K562 (cell line): ENCODE data around the gene MYRIP. TPM values are rescaled to one million over a fixed set of nuclear protein-coding genes. Genes with fewer than 3 reads are reported as not detected.

Experiments
- ATAC-seq: fragments of 200-7000 bp; cut with Tn5 transposase; 3 replicates; pipeline ENCODE4 v1.9.1; 2020; ENCODE audit warnings: moderate library complexity
- BruUV-seq: library from RNA; stranded (reverse); fragments of 400-500 nt; replicated peaks from 2 replicates; lab custom pipeline; 2021; lab: Mats Ljungman, UMichigan
- CTCF ChIA-PET: fragments of 300-600 bp; formaldehyde crosslinking; extraction: SDS; loops from one replicate; lab custom pipeline; 2021; ENCODE audit warnings: low intra/inter-chr PET ratio; lab: Yijun Ruan, JAX
- POLR2A ChIA-PET: fragments of 300-600, 350-650 bp; sonication (Branson Sonifier 250); formaldehyde crosslinking; extraction: SDS; loops from one replicate; lab custom pipeline; 2021; ENCODE audit warnings: antibody characterized with exemption, inconsistent platforms; lab: Yijun Ruan, JAX
- DNase-seq, 4 experiments: peaks; one replicate each; pipeline versions ENCODE4 v3.0.0 to v3.0.0-alpha.2; 2011 to 2018; ENCODE audit warnings: low spot score in 3 of 4, mixed read lengths in 3 of 4; ENCODE audit errors: extremely low read depth in 1 of 4
- FAIRE-seq: peaks from 2 replicates; lab custom pipeline; 2011; peaks lifted over from hg19 to GRCh38; lab: Jason Lieb, UNC
- H2AFZ ChIP-seq: 2 replicates; pipeline ENCODE4 v1.6.0; 2011; ENCODE audit warnings: low read depth, low read length, control low read depth, inconsistent platforms
- H3K27ac ChIP-seq: fragments of 200-600 bp; 3 replicates; pipeline ENCODE4 v1.8.0; 2011; ENCODE audit warnings: low read depth, mild to moderate bottlenecking, control low read depth, inconsistent platforms, low read length, moderate library complexity, mixed read lengths; ENCODE audit errors: extremely low read depth
- H3K27me3 ChIP-seq, 2 experiments: fragments of 300-600 bp in 1 of 2; 2 replicates in 1 of 2; 3 replicates in 1 of 2; pipeline versions ENCODE4 v1.6.0 to v1.8.0; 2011; ENCODE audit warnings: inconsistent platforms in 2 of 2, low read length in 2 of 2, mild to moderate bottlenecking in 1 of 2, mixed read lengths in 1 of 2, moderate library complexity in 1 of 2; ENCODE audit not compliant: control insufficient read depth in 2 of 2, insufficient read depth in 2 of 2
- H3K36me3 ChIP-seq: fragments of 300-600 bp; 3 replicates; pipeline ENCODE4 v1.8.0; 2011; ENCODE audit warnings: mild to moderate bottlenecking, low read length, inconsistent platforms; ENCODE audit not compliant: control insufficient read depth, insufficient read depth
- H3K4me1 ChIP-seq, 2 experiments: fragments of 200-600 bp in 1 of 2; replicated peaks in 1 of 2; 2 replicates in 1 of 2; 3 replicates in 1 of 2; pipeline versions ENCODE4 v1.5.1 to v1.8.0; 2011; ENCODE audit warnings: inconsistent platforms in 2 of 2, low read length in 2 of 2, mild to moderate bottlenecking in 1 of 2, mixed read lengths in 1 of 2, moderate library complexity in 1 of 2; ENCODE audit not compliant: control insufficient read depth in 2 of 2, insufficient read depth in 2 of 2
- H3K4me2 ChIP-seq: 2 replicates; pipeline ENCODE4 v1.6.1; 2011; ENCODE audit warnings: low read length, control low read depth, inconsistent platforms, mixed read lengths; ENCODE audit not compliant: insufficient read depth
- H3K4me3 ChIP-seq: fragments of 200-600 bp; sonication (generic), shearing (Covaris generic); 2 replicates; pipeline ENCODE4 v1.5.1; 2016; ENCODE audit warnings: control low read depth, inconsistent platforms
- H3K79me2 ChIP-seq: fragments of 200-600 bp; 3 replicates; pipeline ENCODE4 v1.8.0; 2011; ENCODE audit warnings: low read length, inconsistent platforms; ENCODE audit not compliant: control insufficient read depth, insufficient read depth
- H3K9ac ChIP-seq, 2 experiments: 2 replicates each; pipeline versions ENCODE4 v1.6.0 to v1.6.1; 2011; ENCODE audit warnings: low read depth in 2 of 2, low read length in 2 of 2, control low read depth in 1 of 2, inconsistent platforms in 1 of 2, mild to moderate bottlenecking in 1 of 2, mixed read lengths in 1 of 2; ENCODE audit not compliant: insufficient read depth in 1 of 2
- H3K9me1 ChIP-seq: one replicate; pipeline ENCODE4 v1.6.0; 2011; ENCODE audit warnings: inconsistent platforms, mild to moderate bottlenecking, low read length, moderate library complexity; ENCODE audit not compliant: control insufficient read depth, insufficient read depth
- H3K9me3 ChIP-seq: replicated peaks from 2 replicates; pipeline ENCODE4 v1.5.1; 2011; ENCODE audit warnings: low read depth, low read length, inconsistent platforms; ENCODE audit not compliant: control insufficient read depth, insufficient read depth
- H4K20me1 ChIP-seq: replicated peaks from 2 replicates; pipeline ENCODE4 v1.6.1; 2011; ENCODE audit warnings: low read length, inconsistent platforms, mixed read lengths; ENCODE audit not compliant: control insufficient read depth, insufficient read depth
- ATF4 ChIP-seq: fragments of 450-650 bp; formaldehyde crosslinking; IDR thresholded peaks from 2 replicates; pipeline ENCODE4 v1.4.0; 2022; ENCODE audit warnings: mild to moderate bottlenecking, moderate library complexity
- CGGBP1 ChIP-seq: fragments of 250-450 bp; sonication (Bioruptor Pico); IDR thresholded peaks from 2 replicates; pipeline ENCODE4 v1.9.0; 2021; ENCODE audit warnings: mild to moderate bottlenecking
- CHD4 ChIP-seq: fragments of 200-600 bp; sonication (generic); IDR thresholded peaks from 3 replicates; pipeline ENCODE4 v1.6.1; 2012; ENCODE audit warnings: low read depth, mild to moderate bottlenecking, mixed read lengths, low read length, inconsistent platforms; ENCODE audit not compliant: insufficient read depth, insufficient replicate concordance, poor library complexity, severe bottlenecking
- DMBX1 ChIP-seq: fragments of 250-450 bp; sonication (Bioruptor Pico); IDR thresholded peaks from 2 replicates; pipeline ENCODE4 v1.8.0; 2022; ENCODE audit warnings: inconsistent platforms, mild to moderate bottlenecking, moderate library complexity, borderline replicate concordance
- PTRF ChIP-seq: fragments of 450-650 bp; IDR thresholded peaks from 2 replicates; pipeline ENCODE4 v1.6.1; 2016; ENCODE audit warnings: mild to moderate bottlenecking, missing genetic modification characterization, missing compliant biosample characterization
- TEAD4 ChIP-seq, 2 experiments: sonication (generic) in 1 of 2; formaldehyde crosslinking in 1 of 2; IDR thresholded peaks; 2 replicates each; pipeline versions ENCODE4 v1.6.1 to v1.8.0; 2012 to 2022; ENCODE audit warnings: borderline replicate concordance in 1 of 2, inconsistent platforms in 1 of 2, low read length in 1 of 2, mild to moderate bottlenecking in 1 of 2, missing genetic modification reagents in 1 of 2
- THRB ChIP-seq: fragments of 450-650 bp; formaldehyde crosslinking; conservative IDR thresholded peaks from 2 replicates; pipeline ENCODE4 v1.4.0; 2022; ENCODE audit warnings: mild to moderate bottlenecking, missing genetic modification characterization
- ZNF395 ChIP-seq: fragments of 200-800 bp; sonication (Bioruptor generic); IDR thresholded peaks from 2 replicates; pipeline ENCODE4 v1.6.1; 2017; ENCODE audit warnings: missing genetic modification characterization, missing compliant biosample characterization
- WGBS: fragments of 100-300 bp; shearing (Covaris generic); methylation state at CpG from one replicate; pipeline ENCODE4 v1.1.6; 2016; ENCODE audit warnings: low coverage, mixed read lengths; ENCODE audit not compliant: insufficient coverage; ENCODE audit errors: missing lambda C conversion rate; 5-methylcytosine and 5-hydroxymethylcytosine counted together
- in situ Hi-C: fragments of 300-500 bp; cut with MboI; formaldehyde crosslinking; loops from 4 replicates; pipeline ENCODE4 v1.15.0; 2018; ENCODE audit warnings: inconsistent platforms, mixed read lengths
- intact Hi-C: fragments of 100-400 bp; cut with micrococcal nuclease; formaldehyde crosslinking; loops from 2 replicates; pipeline ENCODE4 v1.14.2; 2022
- polyA plus RNA-seq, 8 experiments: library from polyadenylated mRNA; depleted of rRNA in 4 of 8; stranded (reverse) in 5 of 8; unstranded in 3 of 8; fragments of >200 nt; fragmentation: Nextera tagmentation in 2 of 8; fragmentation: Illumina TruSeq in 1 of 8; extraction: Ambion mirVana in 2 of 8; extraction: Trizol in 1 of 8; gene quantifications; 2 replicates each; pipeline versions ENCODE4 v1.2.1 to v1.2.3, GENCODE V29; 2011 to 2014; ENCODE audit warnings: inconsistent platforms in 1 of 8, missing spikeins in 1 of 8
- total RNA-seq, 7 experiments: library from RNA; depleted of rRNA in 6 of 7; stranded (reverse); fragments of >200 nt in 6 of 7; fragmentation: Illumina TruSeq in 2 of 7; extraction: Trizol in 2 of 7; gene quantifications; 2 replicates each; pipeline versions ENCODE4 v1.2.1 to v1.2.3, GENCODE V29; 2011 to 2021; ENCODE audit warnings: low replicate concordance in 1 of 7
- TF ChIP-seq, protein P1 (sequence below): sonication (generic); formaldehyde crosslinking; IDR thresholded peaks from 2 replicates; pipeline ENCODE4 v1.8.0; 2022; ENCODE audit warnings: mild to moderate bottlenecking, missing genetic modification reagents
- TF ChIP-seq, protein P2 (sequence below): fragments of 250-450 bp; sonication (Bioruptor Pico); IDR thresholded peaks from 2 replicates; pipeline ENCODE4 v1.8.0; 2021; ENCODE audit warnings: moderate library complexity, mild to moderate bottlenecking, inconsistent platforms
- TF ChIP-seq, protein P3 (sequence below): IDR thresholded peaks from 2 replicates; pipeline ENCODE4 v1.6.1; 2011; ENCODE audit not compliant: insufficient read length; ENCODE audit errors: extremely low read depth

MYRIP gene
- total and polyA plus RNA-seq, 9 of the 15 experiments (the other 6 are each of a cell fraction or from before 2014, with no cell fraction given): 0.03 to 0.12 TPM; not detected in 7

DNA sequence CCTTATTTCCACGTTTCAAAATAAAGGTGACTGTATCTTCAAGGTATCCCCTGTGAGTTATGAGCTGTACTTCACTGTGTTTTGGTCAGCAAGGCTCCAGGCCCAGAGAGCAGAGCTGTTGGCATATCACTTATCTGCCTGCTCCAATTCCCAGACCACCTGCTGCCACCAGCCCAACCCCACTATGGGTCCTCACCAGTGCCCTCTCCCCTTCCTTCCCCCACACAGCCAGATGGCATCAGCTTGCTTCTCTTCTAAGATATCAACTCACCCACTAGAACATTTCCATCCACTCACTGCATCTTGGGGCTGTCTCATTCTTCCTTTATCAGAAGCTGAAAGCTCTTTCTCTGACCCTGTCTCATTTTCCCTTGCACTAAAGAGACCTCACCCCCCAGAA, 363.2 kb downstream of the MYRIP start:
- CTCF ChIA-PET: no interaction called here
- H4K20me1 ChIP-seq: no peaks in the 10 kb centered on the region
- in situ Hi-C loops: loop anchor here (10.0 kb wide), 1 partner anchor 628 kb away; no protein-coding TSS in a partner anchor
- TF ChIP-seq ZNF395 (no peak), CGGBP1 (CRISPR knock-in tag) (no peak), ATF4 (CRISPR knock-in tag) (no peak), THRB (no peak), DMBX1 (CRISPR knock-in tag) (no peak), CHD4 (no peak), PTRF (tag) (no peak), TEAD4 (IDR thresholded peaks at IDR 0.05; ENCODE audit: low read length) (no peak), TEAD4 (CRISPR knock-in tag; IDR thresholded peaks at IDR 0.05; ENCODE audit: borderline replicate concordance) (no peak)
- TF ChIP-seq, protein P1, sequence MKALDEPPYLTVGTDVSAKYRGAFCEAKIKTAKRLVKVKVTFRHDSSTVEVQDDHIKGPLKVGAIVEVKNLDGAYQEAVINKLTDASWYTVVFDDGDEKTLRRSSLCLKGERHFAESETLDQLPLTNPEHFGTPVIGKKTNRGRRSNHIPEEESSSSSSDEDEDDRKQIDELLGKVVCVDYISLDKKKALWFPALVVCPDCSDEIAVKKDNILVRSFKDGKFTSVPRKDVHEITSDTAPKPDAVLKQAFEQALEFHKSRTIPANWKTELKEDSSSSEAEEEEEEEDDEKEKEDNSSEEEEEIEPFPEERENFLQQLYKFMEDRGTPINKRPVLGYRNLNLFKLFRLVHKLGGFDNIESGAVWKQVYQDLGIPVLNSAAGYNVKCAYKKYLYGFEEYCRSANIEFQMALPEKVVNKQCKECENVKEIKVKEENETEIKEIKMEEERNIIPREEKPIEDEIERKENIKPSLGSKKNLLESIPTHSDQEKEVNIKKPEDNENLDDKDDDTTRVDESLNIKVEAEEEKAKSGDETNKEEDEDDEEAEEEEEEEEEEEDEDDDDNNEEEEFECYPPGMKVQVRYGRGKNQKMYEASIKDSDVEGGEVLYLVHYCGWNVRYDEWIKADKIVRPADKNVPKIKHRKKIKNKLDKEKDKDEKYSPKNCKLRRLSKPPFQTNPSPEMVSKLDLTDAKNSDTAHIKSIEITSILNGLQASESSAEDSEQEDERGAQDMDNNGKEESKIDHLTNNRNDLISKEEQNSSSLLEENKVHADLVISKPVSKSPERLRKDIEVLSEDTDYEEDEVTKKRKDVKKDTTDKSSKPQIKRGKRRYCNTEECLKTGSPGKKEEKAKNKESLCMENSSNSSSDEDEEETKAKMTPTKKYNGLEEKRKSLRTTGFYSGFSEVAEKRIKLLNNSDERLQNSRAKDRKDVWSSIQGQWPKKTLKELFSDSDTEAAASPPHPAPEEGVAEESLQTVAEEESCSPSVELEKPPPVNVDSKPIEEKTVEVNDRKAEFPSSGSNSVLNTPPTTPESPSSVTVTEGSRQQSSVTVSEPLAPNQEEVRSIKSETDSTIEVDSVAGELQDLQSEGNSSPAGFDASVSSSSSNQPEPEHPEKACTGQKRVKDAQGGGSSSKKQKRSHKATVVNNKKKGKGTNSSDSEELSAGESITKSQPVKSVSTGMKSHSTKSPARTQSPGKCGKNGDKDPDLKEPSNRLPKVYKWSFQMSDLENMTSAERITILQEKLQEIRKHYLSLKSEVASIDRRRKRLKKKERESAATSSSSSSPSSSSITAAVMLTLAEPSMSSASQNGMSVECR (CRISPR knock-in tag): no peak
- TF ChIP-seq, protein P2, sequence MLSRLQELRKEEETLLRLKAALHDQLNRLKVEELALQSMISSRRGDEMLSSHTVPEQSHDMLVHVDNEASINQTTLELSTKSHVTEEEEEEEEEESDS (CRISPR knock-in tag): no peak
- TF ChIP-seq, protein P3, sequence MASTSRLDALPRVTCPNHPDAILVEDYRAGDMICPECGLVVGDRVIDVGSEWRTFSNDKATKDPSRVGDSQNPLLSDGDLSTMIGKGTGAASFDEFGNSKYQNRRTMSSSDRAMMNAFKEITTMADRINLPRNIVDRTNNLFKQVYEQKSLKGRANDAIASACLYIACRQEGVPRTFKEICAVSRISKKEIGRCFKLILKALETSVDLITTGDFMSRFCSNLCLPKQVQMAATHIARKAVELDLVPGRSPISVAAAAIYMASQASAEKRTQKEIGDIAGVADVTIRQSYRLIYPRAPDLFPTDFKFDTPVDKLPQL: no peak

More for the DNA sequence above, 363.2 kb downstream of the MYRIP start:
- Histone ChIP-seq H3K4me2 (no peak overlapping the region), H3K27me3 (peaks cover 4 to 17% of the 10 kb centered on the region in 2 experiments; a peak in 3 of 5 replicates), H2AFZ (no peak overlapping the region), H3K4me1 (no peaks in the 10 kb centered on the region), H3K79me2 (no peaks in the 10 kb centered on the region), H3K4me3 (no peak overlapping the region), H3K9ac (no peak overlapping the region), H3K36me3 (no peaks in the 10 kb centered on the region), H3K27ac (no peak overlapping the region), H3K9me3 (no peaks in the 10 kb centered on the region), H3K9me1 (no peaks in the 10 kb centered on the region)
- ATAC-seq: no peak
- BruUV-seq: no TSS peak
- 0% methylated on average over 1 of the region's 1 CpG for whole genome bisulfite sequencing
- POLR2A ChIA-PET: interaction anchor here (0.5 kb wide), 1 partner anchor 324 kb away, joined by 3 read pairs; no protein-coding TSS in a partner anchor
- intact Hi-C loops: loop anchor here (10.0 kb wide), 3 partner anchors 158 to 728 kb away; no protein-coding TSS in a partner anchor
- DNase-seq: no peak
- FAIRE-seq: no peak
